SK-N-SH treated with all-trans-retinoic acid at 6 μM for 48 hours (cell line): Measurements from ENCODE around the gene MS4A10.

Experiments used
- CSDC2 ChIP-seq: fragments of 250-450 bp; sonication (Bioruptor Pico); IDR thresholded peaks from 2 replicates; pipeline ENCODE4 v1.5.0; 2020; ENCODE audit warnings: mild to moderate bottlenecking, moderate library complexity
- RARB ChIP-seq: fragments of 250-450 bp; sonication (Bioruptor Pico); IDR thresholded peaks from 2 replicates; pipeline ENCODE4 v1.8.0; 2021; ENCODE audit warnings: mild to moderate bottlenecking, moderate library complexity
- TF ChIP-seq, protein P1 (sequence below): fragments of 250-450 bp; sonication (Bioruptor Pico); IDR thresholded peaks from 2 replicates; pipeline ENCODE4 v1.8.0; 2020; ENCODE audit warnings: mild to moderate bottlenecking, moderate library complexity, borderline replicate concordance
- TF ChIP-seq, protein P2 (sequence below): fragments of 250-450 bp; sonication (Bioruptor Pico); IDR thresholded peaks from 2 replicates; pipeline ENCODE4 v1.8.0; 2021; ENCODE audit warnings: low read depth, mild to moderate bottlenecking, moderate library complexity, borderline replicate concordance

DNA sequence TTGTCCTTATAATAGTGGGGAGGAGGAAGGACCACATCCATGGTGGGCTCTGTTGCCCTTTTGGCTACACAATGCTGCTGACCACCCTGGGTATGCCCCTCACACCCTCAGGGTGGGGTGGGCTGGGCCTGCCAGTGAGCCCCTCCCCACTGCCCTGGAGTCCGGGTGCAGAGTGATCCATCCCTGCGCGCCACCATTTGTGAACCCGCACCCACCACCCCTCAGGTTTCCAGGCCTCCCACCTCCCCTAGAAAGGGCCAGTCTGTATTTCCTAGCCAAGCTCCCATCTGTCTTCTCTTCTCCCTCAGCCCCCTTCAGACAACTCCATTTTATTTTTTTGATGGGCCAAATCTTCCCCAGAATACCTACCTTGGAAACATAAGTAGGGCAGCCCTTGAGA lies 25.0 kb downstream of the MS4A10 start:
- TF ChIP-seq, protein P1, sequence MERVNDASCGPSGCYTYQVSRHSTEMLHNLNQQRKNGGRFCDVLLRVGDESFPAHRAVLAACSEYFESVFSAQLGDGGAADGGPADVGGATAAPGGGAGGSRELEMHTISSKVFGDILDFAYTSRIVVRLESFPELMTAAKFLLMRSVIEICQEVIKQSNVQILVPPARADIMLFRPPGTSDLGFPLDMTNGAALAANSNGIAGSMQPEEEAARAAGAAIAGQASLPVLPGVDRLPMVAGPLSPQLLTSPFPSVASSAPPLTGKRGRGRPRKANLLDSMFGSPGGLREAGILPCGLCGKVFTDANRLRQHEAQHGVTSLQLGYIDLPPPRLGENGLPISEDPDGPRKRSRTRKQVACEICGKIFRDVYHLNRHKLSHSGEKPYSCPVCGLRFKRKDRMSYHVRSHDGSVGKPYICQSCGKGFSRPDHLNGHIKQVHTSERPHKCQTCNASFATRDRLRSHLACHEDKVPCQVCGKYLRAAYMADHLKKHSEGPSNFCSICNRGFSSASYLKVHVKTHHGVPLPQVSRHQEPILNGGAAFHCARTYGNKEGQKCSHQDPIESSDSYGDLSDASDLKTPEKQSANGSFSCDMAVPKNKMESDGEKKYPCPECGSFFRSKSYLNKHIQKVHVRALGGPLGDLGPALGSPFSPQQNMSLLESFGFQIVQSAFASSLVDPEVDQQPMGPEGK (CRISPR knock-in tag): no peak
- TF ChIP-seq RARB (CRISPR knock-in tag) (no peak), CSDC2 (CRISPR knock-in tag) (no peak)
- TF ChIP-seq, protein P2, sequence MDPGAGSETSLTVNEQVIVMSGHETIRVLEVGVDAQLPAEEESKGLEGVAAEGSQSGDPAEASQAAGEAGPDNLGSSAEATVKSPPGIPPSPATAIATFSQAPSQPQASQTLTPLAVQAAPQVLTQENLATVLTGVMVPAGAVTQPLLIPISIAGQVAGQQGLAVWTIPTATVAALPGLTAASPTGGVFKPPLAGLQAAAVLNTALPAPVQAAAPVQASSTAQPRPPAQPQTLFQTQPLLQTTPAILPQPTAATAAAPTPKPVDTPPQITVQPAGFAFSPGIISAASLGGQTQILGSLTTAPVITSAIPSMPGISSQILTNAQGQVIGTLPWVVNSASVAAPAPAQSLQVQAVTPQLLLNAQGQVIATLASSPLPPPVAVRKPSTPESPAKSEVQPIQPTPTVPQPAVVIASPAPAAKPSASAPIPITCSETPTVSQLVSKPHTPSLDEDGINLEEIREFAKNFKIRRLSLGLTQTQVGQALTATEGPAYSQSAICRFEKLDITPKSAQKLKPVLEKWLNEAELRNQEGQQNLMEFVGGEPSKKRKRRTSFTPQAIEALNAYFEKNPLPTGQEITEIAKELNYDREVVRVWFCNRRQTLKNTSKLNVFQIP: no peak
